ENCODE measurements around the gene DDC. TPM values are rescaled to one million over a fixed set of nuclear protein-coding genes. Genes with fewer than 3 reads are reported as not detected.

Gene DDC
- total RNA-seq, 1 experiment from 2014 or later, result not detected

DNA sequence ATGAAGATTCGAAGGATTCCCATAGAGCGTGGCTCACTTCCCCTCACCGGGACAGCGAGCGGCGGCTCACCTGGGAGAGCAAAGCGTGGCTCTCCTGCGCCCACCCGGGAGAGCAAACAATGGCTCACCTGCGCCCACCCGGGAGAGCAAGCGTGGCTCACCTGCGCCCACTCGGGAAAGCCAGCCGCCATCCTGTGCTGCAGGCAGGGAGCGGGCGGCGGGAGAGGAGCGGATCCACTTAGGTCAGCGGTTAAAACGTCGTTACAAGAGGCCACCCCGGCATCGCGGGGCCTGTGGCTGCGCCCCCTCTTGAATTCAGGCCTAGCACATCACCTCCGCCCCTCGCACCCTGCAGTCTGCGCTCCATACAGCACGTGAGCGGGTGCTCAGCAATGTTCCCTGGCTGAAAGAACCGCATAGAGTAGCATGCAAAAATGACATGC is 114.6 kb downstream of the DDC start:
- H3K27ac ChIP-seq (ENCODE audit: low read depth, low read length), result peak overlapping the region; percentile 69

More for the DNA sequence above, 114.6 kb downstream of the DDC start:
- Histone ChIP-seq H3K79me2 (ENCODE audit: insufficient read depth, low read length) (no peaks in the 10 kb centered on the region), H3K9me3 (ENCODE audit: control insufficient read depth in 1 of 2, insufficient read depth in 1 of 2, low read depth in 1 of 2, low read length in 2 of 2) (no peaks in the 10 kb centered on the region), H3K4me1 (ENCODE audit: control insufficient read depth in 1 of 2, insufficient read depth in 2 of 2, low read length in 2 of 2) (peaks cover 32 to 43% of the 10 kb centered on the region in 2 experiments), H3K9me2 (ENCODE audit: insufficient read depth) (no peaks in the 10 kb centered on the region), H3K27me3 (ENCODE audit: insufficient read depth, low read length) (peaks cover 13% of the 10 kb centered on the region; the same call in 1 of the 2 replicates), H3K4me2 (ENCODE audit: low read length) (peak overlapping the region; percentile 94), H2AFZ (ENCODE audit: low read depth, low read length, poor library complexity, severe bottlenecking) (peak overlapping the region; percentile 87), H3K36me3 (ENCODE audit: control insufficient read depth in 1 of 2, insufficient read depth in 2 of 2, low read length in 2 of 2) (peaks cover 0 to 7% of the 10 kb centered on the region in 2 experiments; a peak in 1 of 4 replicates), H3K4me3 (replicated peaks in 1 of 2; ENCODE audit: low read depth in 1 of 2, low read length in 2 of 2) (peak overlapping the region; percentile 74 to 75), H3K9ac (ENCODE audit: low read length) (peak overlapping the region; percentile 79), H4K20me1 (ENCODE audit: insufficient read depth) (peaks cover 17% of the 10 kb centered on the region; the same call in 1 of the 2 replicates)
- TF ChIP-seq CTCF (IDR thresholded peaks at IDR 0.05 in 2 of 3, conservative IDR thresholded peaks at IDR 0.05 in 1 of 3; ENCODE audit: borderline replicate concordance in 1 of 3, insufficient read depth in 1 of 3, low read depth in 2 of 3, low read length in 2 of 3) (no peak), ZFX (IDR thresholded peaks at IDR 0.05) (peak; percentile 5; the same call in 1 of the 2 replicates)
- BruUV-seq (replicated peaks), result no TSS peak
- POLR2A ChIA-PET, result no interaction called here
- intact Hi-C loops (cut with micrococcal nuclease), result no loop called here
- ATAC-seq (no peak), DNase-seq (ENCODE audit: low read depth, low spot score) (no peak)
- RAD21 ChIA-PET (ENCODE audit: low non-redundant PET in 1 of 2, low total read pairs in 2 of 2, uncharacterized antibody in 2 of 2, unreplicated experiment in 2 of 2), result no interaction called here
- CTCF ChIA-PET, result interaction anchor here (1.3 kb wide), 1 partner anchor 710 kb away, joined by 3 read pairs; no protein-coding TSS in a partner anchor

Data from HCT116 (cell line).